PFSK-1 (cell line): ENCODE results near the gene CCT2.

Experiments used
- POLR2AphosphoS5 ChIP-seq: IDR thresholded peaks from 2 replicates; pipeline ENCODE4 v1.6.1; 2012; ENCODE audit warnings: low read depth, mild to moderate bottlenecking, control low read depth, low read length, moderate library complexity
- TAF1 ChIP-seq: IDR thresholded peaks from 2 replicates; pipeline ENCODE4 v1.6.1; 2012; ENCODE audit warnings: low read length, control low read depth, borderline replicate concordance; ENCODE audit not compliant: insufficient read depth

GRCh38 chr12:69583203-69583602 is 2.1 kb upstream of the CCT2 start:
- no peak for TF ChIP-seq POLR2AphosphoS5
- TF ChIP-seq TAF1 = no peak
